ENCODE measurements around the gene BMP8A.
"Not testable (repeated sequence)": the region's sequence is repeated elsewhere in the genome, so short reads cannot be mapped to it uniquely, and the experiment has no call there.

The BMP8A gene

DNA sequence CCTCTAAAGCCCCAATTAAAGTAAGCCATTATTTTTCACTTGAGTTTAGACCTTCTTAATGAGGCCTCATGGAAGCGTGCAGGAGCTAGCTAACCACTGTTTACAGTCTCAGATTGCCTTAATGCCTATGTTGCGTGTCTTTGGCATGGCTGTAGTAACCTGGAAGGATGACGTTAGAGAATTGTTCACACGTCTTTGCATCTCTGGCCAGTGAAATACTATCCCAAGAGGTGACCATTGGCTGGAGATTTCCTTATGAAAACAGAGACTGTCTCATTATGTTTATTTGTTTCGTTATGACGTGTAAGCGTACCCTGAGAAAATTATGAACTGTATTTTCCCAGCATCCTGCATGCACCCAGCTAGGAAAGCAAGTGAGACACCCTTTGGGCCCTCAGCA, 18.6 kb upstream of the BMP8A start:
- Mint-ChIP-seq H3K36me3 (peaks cover 39% of the 10 kb centered on the region), H3K9me3 (no peaks in the 10 kb centered on the region), H3K4me1 (no peaks in the 10 kb centered on the region), H3K27ac (no peak overlapping the region), H3K4me3 (no peak overlapping the region), H3K27me3 (no peaks in the 10 kb centered on the region)
- ATAC-seq = no peak

DNA sequence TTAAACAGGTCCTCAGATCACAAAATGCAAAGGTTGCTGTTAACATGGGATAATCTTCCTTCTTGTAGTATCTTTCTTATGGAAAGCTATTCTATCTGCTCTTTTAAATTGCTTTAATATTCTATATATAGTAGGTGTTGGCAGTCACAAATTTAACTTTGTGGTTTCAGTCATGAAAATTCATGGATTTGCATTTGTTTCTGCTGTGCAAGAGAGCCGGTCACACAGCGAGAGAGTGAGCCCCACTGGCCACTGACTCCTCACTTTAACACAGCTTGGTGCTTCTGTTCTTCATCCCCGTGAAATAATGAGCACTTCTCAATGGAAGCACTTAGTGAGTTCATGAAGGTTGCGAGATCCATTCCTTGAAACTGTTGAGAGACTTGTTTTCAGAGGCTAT, 18.1 kb upstream of the BMP8A start:
- Mint-ChIP-seq H3K4me3 (no peak overlapping the region), H3K9me3 (no peaks in the 10 kb centered on the region), H3K27ac (peak overlapping the region; percentile 50), H3K27me3 (no peaks in the 10 kb centered on the region), H3K4me1 (no peaks in the 10 kb centered on the region), H3K36me3 (peaks cover 39% of the 10 kb centered on the region)
- ATAC-seq = no peak

DNA sequence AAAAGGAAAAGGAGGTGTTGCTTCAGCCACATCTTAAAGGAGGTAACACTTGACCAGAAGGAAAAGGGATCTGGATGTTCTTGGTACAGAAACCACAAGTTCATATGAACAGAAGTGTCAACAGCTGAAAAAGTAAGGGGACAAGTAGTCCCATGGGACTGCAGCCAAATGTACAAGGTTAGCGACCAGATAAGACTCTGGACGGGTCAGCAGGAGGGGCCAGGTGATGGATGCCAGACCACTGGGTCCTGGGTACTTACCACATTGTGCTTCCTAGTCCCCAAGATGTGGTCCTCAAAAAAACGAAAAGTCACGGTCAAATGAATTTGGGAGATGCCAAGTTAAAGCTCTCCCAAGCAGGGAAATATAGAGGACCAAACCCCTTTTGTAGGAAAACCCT, 16.6 kb upstream of the BMP8A start:
- Mint-ChIP-seq H3K27ac (no peak overlapping the region), H3K36me3 (peaks cover 31% of the 10 kb centered on the region)
- ATAC-seq = no peak

DNA sequence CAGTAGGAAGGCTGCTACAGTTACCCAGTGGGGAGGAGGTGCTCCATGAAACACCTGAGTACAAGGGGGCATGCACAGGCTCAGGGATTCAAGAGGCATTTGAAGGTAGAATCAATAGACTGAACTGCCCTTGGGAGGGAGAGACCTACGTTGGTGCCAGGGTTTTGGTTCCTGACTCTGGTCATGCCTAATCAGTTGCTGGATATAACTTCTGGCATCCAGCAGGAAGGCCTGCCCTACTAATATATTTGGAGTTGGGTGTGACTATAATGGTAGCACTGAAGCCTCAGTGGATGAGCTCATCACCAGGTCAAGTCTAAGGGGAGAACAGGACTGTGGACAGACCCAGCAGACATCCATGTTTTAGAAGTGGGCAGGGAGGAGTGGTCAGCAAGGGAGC, 15.9 kb upstream of the BMP8A start:
- H3K9me3 Mint-ChIP-seq, H3K4me1 Mint-ChIP-seq, H3K27ac Mint-ChIP-seq, ATAC-seq, H3K4me3 Mint-ChIP-seq, H3K27me3 Mint-ChIP-seq: not testable (repeated sequence)
- peaks cover 31% of the 10 kb centered on the region for H3K36me3 Mint-ChIP-seq

More for the DNA sequence above, 16.6 kb upstream of the BMP8A start:
- H3K4me3 Mint-ChIP-seq = no peak overlapping the region
- no peaks in the 10 kb centered on the region for H3K4me1 Mint-ChIP-seq
- no peaks in the 10 kb centered on the region for H3K27me3 Mint-ChIP-seq
- H3K9me3 Mint-ChIP-seq = no peaks in the 10 kb centered on the region

DNA sequence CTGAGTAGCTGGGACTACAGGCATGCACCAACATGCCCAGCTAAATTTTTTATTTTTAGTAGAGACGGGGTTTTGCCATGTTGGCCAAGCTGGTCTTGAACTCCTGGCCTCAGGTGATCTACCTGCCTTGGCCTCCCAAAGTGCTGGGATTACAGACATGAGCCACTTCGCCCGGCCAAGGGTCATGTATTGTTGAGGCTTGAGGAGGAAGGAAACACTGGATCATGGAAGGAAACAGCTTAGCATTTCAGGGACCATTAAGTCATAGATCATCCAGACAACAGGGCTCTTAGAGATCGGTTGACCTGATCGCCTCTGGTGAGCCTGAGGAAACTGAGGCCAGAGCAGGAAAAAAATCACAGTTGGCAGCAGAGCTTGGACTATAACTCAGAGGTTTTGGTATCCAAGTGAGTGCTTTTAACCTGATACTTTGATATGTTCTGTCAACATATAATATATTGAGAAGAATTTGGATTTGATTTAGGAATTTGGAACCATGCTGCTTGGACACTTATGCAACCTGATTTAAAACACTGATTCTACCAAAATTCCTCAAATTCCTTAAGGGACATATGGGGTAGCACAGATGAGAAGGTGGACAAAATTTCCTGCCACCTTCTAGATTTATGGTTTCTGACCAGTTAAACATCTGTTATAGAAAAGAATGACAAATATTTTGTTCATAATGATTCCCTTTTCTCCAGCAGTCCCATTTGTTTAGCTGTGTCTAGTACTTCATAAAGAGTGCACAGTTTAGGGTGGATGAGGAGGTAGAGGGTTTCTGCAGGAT, 13.1 kb upstream of the BMP8A start:
- H3K4me3 Mint-ChIP-seq = no peak overlapping the region
- H3K27ac Mint-ChIP-seq = no peak overlapping the region
- ATAC-seq = no peak
- H3K9me3 Mint-ChIP-seq = no peaks in the 10 kb centered on the region
- no peaks in the 10 kb centered on the region for H3K27me3 Mint-ChIP-seq
- peaks cover 38% of the 10 kb centered on the region for H3K36me3 Mint-ChIP-seq
- H3K4me1 Mint-ChIP-seq = no peaks in the 10 kb centered on the region

DNA sequence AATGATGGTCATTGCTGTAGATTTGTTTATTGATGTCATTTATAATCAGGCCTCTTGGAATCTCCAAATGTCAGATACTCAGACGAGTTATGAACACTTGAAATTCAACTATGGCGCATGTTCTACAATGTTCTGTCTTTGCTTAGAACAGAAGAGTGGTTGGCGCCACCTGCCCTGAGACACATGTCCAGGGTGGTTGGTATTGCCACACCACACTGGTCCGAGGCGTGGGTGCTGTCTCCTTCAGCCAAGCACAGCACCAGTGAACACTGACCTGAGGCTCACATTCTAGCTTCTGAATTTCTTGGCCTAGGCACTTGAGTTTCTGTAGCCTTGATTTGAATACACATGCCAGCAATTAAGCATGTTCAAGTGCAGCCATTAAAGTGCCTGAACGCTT, 10.1 kb upstream of the BMP8A start:
- Mint-ChIP-seq H3K4me3 (no peak overlapping the region), H3K9me3 (no peaks in the 10 kb centered on the region), H3K27me3 (no peaks in the 10 kb centered on the region), H3K4me1 (no peaks in the 10 kb centered on the region), H3K27ac (no peak overlapping the region), H3K36me3 (peaks cover 35% of the 10 kb centered on the region)
- ATAC-seq = no peak

DNA sequence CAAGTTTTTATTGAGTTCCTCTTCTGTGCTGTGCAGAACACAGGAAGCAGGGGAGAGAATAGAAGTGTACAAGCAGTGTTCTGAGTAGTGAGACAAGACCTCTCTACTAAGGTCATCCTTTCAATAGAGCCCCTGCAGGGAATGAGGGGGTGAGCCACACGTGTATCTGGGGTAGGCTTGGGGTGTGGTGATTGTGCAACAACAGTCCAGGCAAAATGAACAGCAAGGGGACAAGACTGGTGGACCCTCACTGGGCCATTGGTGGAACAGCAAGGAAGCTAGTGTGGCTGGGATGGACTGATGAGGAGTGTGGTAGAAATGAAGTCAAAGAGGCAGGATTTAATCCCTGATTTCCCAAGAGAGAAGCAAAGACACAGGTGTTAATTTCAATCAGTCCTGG, 8.2 kb upstream of the BMP8A start:
- Mint-ChIP-seq H3K36me3 (peaks cover 35% of the 10 kb centered on the region), H3K27ac (peak overlapping the region; percentile 4), H3K4me3 (no peak overlapping the region)

DNA sequence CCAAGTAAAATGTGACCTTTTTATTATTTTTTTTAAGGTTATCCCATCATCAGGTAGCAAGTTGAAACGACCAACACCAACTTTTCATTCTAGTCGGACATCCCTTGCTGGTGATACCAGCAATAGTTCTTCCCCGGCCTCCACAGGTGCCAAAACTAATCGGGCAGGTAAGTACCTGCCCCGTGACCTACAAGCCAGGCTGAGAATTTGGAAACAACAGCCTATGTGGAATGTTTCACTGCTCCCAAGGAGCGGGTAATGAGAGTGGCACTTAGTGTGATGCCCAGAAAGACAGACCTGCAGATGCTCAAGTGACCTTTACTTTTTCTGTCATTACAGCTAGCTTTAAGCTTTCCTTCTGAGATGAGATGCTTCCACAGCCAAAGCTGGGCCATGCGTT, 6.9 kb upstream of the BMP8A start:
- Mint-ChIP-seq H3K4me1 (no peaks in the 10 kb centered on the region), H3K27ac (no peak overlapping the region), H3K9me3 (no peaks in the 10 kb centered on the region), H3K27me3 (no peaks in the 10 kb centered on the region), H3K36me3 (peaks cover 28% of the 10 kb centered on the region), H3K4me3 (no peak overlapping the region)
- ATAC-seq = no peak

More for the DNA sequence above, 8.2 kb upstream of the BMP8A start:
- Mint-ChIP-seq H3K4me1 (no peaks in the 10 kb centered on the region), H3K27me3 (no peaks in the 10 kb centered on the region), H3K9me3 (no peaks in the 10 kb centered on the region)
- no peak for ATAC-seq

DNA sequence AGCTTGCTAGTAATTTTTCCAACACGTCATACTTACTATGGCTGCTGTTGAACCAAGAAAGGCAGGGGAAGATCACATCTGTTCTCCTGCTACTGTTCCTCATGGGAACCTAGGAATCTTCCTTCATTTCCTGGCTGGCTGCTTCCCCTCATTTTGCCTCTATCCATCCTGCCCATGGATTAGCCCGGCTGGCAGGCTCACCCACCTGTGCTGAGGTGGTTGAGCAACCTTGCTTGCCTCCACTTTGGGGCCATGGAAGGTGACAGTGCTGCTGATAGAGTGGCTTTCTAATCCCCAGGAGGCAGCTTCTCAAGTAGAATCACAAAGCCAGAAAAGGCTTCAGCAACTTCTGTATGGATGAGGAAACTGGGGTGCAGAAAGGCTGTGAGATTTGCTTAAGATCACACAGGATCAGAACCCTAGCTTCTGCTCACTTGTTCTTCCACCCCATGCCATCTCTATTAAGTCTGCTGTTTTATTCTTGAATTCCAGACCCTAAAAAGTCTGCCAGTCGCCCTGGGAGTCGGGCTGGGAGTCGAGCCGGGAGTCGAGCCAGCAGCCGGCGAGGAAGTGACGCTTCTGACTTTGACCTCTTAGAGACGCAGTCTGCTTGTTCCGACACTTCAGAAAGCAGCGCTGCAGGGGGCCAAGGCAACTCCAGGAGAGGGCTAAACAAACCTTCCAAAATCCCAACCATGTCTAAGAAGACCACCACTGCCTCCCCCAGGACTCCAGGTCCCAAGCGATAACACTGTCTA, 6.2 kb upstream of the BMP8A start:
- Mint-ChIP-seq H3K27ac (no peak overlapping the region), H3K9me3 (no peaks in the 10 kb centered on the region), H3K4me3 (no peak overlapping the region), H3K27me3 (no peaks in the 10 kb centered on the region), H3K36me3 (peaks cover 28% of the 10 kb centered on the region), H3K4me1 (peaks cover under 1% of the 10 kb centered on the region)
- ATAC-seq = no peak

DNA sequence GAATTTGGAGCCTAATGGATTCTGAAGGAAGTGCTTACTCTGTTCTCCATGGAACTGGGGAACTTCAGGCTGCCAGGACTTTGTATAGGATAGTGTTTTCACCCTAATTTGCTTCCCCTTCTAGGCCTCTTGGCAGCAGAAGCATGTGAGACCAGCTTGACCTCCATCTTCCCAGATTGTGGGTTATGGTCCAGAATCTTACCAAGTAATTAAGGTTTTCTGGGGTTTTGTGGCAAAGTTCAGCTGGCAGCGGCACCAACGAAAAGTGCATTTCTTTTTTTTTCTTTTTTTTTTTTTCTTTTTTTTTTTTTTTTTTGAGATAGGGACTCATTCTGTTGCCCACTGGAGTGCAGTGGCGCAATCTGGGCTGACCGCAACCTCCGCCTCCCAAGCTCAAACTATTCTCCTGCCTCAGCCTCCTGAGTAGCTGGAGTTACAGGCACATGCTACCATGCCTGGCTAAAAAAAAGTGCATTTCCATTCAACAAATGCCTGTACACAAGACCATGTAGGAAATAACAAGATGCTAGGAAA, 3.4 kb upstream of the BMP8A start:
- ATAC-seq = no peak
- Mint-ChIP-seq H3K36me3 (peaks cover 16% of the 10 kb centered on the region), H3K9me3 (no peaks in the 10 kb centered on the region), H3K4me3 (no peak overlapping the region), H3K4me1 (peaks cover 10% of the 10 kb centered on the region), H3K27ac (no peak overlapping the region), H3K27me3 (peaks cover 9% of the 10 kb centered on the region)

DNA sequence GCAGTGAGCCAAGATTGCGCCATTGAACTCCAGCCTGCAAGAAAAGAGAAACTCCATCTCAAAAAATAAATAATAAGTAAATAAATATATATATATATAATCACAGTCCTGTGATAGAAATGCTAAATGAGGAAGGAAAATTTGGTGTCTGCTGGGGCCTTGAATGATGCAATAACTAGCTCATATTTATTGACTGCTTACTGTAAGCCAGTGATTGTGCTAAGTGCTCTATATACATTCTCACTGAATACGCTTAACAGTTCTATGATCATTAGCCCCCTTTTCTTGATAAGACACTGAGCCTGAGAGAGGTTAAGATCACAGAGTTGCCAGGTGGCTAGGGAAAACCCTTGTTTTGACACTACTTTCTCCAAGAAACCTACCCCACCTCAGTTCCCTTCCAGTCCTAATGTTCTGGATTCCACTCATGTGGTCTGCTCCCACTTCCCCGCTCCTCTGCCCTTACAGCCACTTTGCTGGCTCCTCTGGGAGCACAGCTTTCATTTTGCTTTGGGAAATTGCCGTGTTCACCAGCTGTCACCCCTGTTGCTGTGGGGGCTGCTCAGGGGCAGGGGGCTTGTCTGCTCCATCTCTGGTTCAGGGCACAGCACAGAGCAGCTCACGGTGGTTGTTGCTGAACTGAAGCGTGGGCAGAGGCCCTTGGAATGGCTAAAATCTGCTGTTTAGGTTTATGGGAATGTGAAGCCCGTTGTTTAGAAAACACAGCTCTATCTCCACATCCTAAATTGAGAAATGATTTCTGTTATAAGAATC, 2.5 kb upstream of the BMP8A start:
- Mint-ChIP-seq H3K9me3 (no peaks in the 10 kb centered on the region), H3K27ac (no peak overlapping the region), H3K4me1 (peaks cover 19% of the 10 kb centered on the region), H3K27me3 (peaks cover 18% of the 10 kb centered on the region), H3K4me3 (no peak overlapping the region), H3K36me3 (peaks cover 11% of the 10 kb centered on the region)
- no peak for ATAC-seq

DNA sequence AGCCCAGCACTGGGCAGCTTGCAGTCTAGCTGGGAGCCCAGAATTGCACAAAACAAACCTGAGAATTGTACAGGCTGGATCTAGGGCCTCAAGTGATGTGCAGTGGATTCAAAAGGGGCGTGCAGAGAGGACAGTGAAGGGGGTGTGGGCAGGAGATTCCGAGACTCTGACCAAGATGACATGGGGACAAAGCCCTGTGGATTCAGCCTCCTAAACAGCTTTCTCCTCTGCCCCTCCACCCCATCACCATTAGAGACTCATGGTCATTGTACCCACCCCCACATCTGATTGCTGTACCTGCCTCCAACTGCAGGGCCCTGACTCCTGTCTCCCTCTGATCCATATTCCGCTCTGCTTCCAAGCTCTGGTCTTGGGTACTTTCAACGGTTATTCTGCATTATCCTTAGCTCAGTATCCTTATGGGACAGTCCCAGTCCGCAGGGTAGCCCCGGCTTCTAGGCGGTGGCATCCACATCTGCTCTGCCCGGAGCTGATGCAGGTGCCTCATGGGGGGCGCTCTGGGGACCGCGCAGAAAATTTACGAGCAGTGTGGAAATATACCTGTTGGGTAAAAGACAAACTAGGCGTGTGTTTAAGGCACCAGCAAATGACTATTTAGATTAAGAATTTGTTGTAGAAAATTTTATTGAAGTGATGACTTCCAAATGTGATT, 1.7 kb upstream of the BMP8A start:
- no peak overlapping the region for H3K4me3 Mint-ChIP-seq
- no peak overlapping the region for H3K27ac Mint-ChIP-seq
- no peak for ATAC-seq
- peaks cover 11% of the 10 kb centered on the region for H3K36me3 Mint-ChIP-seq
- peaks cover 25% of the 10 kb centered on the region for H3K27me3 Mint-ChIP-seq
- H3K4me1 Mint-ChIP-seq = peaks cover 24% of the 10 kb centered on the region
- H3K9me3 Mint-ChIP-seq = no peaks in the 10 kb centered on the region

DNA sequence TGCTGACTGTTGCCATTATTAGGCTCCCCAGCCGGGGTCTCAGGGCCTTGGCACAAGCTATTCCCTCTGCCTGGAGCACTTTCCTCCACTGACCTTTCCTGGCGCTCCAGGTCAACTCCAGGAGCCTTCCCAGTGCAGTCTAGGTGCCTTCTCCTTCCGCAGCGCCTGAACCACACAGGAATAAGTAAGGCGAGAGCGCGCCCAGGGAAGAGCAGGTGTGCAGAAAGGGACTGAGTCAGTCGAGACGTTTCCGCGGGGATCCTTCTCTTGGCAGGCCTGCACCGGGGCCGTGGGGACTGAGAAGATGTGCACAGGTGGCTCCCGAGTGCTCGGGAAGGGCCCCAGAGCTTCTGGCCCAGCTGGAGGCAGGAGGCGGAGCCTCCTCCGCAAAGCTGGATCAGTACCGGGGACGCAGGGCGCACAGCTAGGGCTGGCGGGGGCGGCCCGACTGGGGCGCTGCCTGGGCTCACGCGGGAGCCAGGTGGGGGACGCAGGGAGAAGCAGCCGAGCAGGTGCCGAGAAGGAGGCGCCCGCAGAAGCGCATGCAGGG, 765 bp upstream of the BMP8A start:
- ATAC-seq = peak; percentile 37
- Mint-ChIP-seq H3K36me3 (peaks cover 2% of the 10 kb centered on the region), H3K27ac (peak overlapping the region; percentile 13), H3K4me1 (peaks cover 24% of the 10 kb centered on the region), H3K4me3 (peak overlapping the region; percentile 68), H3K27me3 (peaks cover 26% of the 10 kb centered on the region), H3K9me3 (no peaks in the 10 kb centered on the region)

DNA sequence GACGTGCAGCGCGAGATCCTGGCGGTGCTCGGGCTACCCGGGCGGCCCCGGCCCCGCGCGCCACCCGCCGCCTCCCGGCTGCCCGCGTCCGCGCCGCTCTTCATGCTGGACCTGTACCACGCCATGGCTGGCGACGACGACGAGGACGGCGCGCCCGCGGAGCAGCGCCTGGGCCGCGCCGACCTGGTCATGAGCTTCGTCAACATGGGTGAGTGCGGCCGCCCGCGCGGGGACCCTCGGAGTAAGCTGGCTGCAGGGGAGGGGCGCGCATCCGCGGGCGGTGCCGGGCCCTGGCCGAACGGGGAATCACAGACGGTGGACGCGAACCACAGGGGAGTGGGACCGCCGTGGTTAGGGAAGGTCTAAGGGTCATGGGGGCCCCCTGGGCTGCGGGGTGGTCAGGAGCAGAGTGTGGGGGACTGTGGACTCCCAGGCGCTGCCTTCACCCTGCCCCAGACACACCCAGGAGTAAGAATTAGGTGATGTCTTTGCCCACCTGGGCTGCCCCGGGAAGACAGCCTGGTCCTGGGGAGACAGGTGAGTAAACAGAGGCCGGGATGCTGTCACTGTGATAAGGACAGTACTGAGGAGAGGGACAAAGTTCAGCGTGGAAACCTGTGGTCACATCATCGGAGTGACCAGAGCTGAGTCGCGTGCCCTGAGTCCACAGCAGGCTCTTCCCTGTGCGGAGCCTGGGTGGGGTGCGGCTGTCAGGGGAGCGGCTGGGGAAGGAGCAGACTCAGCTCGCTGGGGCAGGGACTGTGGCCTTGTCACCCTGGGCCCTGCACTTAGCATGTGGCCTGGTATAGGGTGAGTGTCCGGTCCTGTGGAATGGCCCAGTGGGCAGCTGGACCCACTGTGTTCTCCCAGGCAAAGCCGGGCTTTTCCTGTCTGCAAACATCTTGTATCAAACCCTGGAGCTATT, 944 bp downstream of the BMP8A start:
- H3K9me3 Mint-ChIP-seq, ATAC-seq, H3K36me3 Mint-ChIP-seq, H3K27ac Mint-ChIP-seq: not testable (repeated sequence)
- H3K4me1 Mint-ChIP-seq = peaks cover 24% of the 10 kb centered on the region
- peaks cover 33% of the 10 kb centered on the region for H3K27me3 Mint-ChIP-seq
- peak overlapping the region; percentile 54 for H3K4me3 Mint-ChIP-seq
